GM18508 (cell line): ENCODE data around the gene UBE2K.
"Not testable (repeated sequence)": the region's sequence is repeated elsewhere in the genome, so short reads cannot be mapped to it uniquely, and the experiment has no call there.

Experiments
- ATAC-seq: cut with Tn5 transposase; IDR thresholded peaks from one replicate; pipeline ENCODE4 v1.9.1; 2021; ENCODE audit warnings: moderate number of reproducible peaks; ENCODE audit not compliant: insufficient read depth, unreplicated experiment

The UBE2K gene

DNA sequence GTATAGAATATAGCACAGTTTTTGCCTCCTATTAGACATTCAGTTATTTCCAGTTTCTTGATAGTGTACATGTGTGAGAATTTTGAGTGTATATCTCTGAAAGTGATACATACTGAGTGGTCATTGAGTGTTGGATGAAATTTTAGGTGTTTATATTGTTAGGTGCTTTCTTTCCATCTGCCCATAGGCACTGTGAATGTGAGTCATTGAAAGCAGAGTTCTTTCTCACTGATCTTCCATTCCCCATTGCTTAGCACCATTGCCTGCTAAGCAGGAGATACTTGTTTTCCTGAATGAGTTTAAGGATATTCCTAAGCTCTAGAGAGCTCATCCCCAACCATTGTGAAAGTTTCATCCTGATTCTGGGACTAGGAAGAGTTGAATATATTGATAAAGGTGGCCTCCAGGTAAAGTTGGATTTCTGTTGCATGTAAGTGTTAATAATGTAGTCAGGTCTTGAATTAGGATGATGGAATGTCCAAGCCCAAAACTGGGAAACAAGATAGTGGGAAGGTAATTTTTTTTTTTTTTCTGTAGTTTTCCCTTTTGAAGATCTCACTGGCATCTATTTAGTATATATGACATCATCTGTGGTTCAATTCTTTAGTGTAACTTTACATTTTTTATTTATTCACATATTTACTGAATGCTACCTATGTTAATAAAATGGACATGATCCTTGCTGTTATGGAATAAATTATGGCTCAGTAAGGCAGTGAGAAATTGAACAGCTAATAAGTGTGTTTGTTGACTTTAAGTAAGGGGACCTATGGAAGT, 22.1 kb downstream of the UBE2K start:
- ATAC-seq: no peak

GRCh38 chr4:39721273-39721672, 23.3 kb downstream of the UBE2K start:
- not testable (repeated sequence) for ATAC-seq

- ATAC-seq: no peak
Measured at GRCh38 chr4:39721788-39722187, 23.9 kb downstream of the UBE2K start.

- no peak for ATAC-seq
Measured at GRCh38 chr4:39729557-39729956, 31.6 kb downstream of the UBE2K start.

- no peak for ATAC-seq
Measured at GRCh38 chr4:39730072-39730471, 32.1 kb downstream of the UBE2K start.

- ATAC-seq: no peak
Measured at GRCh38 chr4:39731908-39732307, 34.0 kb downstream of the UBE2K start.

DNA sequence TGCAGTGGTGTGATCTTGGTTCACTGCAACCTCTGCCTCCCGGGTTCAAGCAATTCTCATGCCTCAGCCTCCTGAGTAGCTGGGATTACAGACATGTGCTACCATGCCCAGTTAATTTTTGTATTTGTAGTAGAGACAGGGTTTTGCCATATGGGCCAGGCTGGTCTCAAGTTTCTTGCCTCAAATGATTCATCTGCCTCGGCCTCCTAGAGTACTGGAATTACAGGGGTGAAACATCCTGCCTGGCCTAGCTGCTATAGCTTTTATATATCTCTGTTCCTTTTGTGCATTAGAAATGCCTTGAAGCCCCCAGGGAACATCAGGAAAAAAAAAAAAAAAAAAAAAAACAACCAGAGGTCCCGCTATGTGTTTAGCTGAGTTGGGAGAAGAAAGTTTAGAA, 34.8 kb downstream of the UBE2K start:
- ATAC-seq: no peak

DNA sequence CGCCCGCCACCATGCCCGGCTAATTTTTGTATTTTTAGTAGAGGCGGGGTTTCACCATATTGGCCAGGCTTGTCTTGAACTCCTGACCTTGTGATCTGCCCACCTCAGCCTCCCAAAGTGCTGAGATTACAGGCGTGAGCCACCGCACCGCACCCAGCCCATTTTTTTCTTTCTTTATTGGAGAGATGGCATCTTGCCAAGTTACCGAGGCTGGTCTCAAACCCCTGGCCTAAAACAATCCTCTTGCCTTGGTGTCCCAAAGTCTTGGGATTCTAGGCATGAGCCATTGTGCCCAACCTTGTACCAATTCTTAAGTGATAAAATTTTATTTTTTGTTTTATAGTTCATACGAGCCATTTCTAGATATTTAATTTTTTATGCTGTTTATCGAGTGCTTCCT, 41.7 kb downstream of the UBE2K start:
- ATAC-seq: not testable (repeated sequence)

DNA sequence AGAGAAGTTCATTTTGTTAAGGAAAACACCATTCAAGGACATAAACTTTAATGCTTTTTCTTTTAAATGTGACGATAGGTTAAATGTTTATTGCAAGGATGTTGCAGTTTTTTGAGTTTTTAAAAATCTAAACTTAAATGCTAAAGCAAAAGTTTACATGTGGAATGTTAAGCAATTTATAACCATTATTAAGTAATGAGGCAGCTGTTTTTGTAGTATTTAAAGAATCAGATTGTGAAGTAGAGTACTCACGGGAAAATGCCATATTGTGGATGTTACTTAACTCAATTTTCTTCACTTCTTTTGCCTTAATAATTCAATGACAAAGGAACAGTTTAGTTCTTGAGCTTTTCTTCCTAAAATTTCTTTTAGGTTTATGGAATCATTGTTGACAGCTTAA, 43.5 kb downstream of the UBE2K start:
- no peak for ATAC-seq

DNA sequence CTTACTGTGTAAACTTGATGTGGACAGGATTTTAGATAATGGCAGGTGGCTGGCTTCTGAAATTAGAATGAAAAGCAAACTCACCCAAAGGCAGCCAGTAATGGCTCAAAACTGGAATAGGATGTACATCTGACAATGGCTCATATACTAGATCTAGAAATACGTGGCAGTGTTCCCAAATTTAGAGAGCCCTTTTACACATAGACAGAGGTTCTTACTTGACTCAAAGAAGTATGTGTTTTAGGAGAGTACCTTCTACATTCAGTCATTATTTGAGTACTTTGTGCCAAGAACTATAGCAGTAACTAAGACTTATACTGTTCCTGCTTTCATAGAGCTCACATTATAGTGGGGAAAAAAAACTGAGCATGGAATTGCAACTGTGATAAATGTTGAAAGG, 48.0 kb downstream of the UBE2K start:
- ATAC-seq: no peak

DNA sequence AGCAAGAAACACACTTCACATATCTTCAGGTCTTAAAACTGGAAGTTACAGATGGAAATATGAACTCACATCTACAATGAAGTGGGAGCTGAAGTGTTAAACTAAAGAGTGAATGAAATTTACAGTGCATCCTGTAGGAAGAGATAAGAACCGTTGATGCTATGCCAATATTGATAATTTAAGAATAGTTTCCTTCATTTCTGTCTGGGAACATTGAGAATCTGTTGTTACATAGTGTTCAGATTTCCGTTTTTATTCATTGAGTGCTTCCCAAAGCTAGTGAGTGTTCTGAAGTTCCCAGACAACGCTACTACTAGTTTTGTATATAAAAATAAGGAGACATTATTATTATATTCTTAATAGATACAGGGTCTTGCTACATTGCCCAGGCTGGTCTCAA, 52.3 kb downstream of the UBE2K start:
- ATAC-seq: no peak

DNA sequence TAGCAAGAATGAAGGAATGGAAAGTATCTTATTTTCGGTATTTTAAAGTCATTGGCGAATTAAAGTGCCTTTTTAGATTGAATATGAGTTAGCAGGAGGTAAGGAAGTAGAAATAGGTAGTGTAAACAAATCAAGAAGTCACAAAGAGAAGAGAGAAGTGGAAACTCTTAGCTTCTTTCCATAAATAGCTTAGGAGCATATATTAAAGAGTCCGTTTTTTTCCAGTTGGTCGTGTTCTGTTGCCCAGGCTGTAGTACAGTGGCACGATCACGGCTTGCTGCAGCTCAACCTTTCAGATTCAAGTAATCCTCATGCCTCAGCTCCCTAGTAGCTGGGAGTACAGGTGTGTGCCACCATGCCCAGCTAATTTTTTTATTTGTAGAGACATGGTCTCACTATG, 56.4 kb downstream of the UBE2K start:
- ATAC-seq: no peak

DNA sequence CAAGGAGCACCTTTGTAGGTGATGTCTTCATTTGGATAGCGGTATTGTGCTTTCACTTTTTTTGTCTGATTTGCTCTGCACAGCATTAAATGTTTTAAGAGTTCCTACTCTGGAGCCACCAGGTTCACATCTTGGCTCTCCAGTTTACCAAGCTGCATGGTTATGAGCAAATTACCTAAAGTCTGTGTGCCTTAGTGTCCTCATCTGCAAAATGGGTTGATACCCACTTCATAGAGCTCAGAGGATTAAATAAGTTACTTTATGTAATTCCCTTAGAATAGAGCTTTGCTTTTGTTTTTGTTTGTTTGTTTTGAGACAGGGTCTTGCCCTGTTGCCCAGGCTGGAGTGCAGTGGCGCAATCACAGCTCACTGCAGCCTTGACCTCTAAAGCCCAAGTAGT, 58.2 kb downstream of the UBE2K start:
- ATAC-seq: no peak

DNA sequence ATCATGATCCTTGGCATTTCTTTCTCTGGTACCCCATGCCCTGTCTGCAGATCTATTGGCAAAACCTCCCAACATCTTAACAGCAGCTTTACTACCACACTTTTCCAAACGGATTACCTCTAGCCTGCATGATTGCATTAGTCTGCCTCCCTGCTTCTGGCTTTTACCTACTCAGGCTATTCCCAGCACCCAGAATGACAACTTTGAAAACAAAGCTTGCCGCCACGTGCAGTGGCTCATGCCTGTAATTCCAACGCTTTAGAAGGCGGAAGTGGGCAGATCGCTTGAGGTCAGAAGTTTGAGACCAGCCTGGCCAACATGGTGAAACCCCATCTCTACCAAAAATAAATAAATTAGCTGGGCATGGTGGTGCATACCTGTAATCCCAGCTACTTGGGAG, 60.2 kb downstream of the UBE2K start:
- no peak for ATAC-seq

DNA sequence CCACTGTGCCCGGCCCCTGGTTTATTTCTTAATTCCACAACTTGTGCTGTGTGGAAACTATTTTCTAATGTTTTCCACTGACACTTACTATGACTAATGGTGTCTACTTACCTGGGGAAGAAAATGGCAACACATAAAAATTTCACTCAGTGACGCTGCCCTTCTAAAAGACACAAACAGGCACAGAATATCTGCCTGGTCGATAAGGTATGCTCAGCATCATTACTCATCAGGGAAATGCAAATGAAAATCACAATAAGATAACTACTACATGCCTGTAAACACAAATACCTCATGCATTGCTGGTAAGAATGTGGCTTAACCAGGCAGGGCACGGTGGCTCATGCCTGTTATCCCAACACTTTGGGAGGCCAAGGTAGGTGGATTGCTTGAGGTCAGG, 61.6 kb downstream of the UBE2K start:
- no peak for ATAC-seq

GRCh38 chr4:39761005-39761667, 63.2 kb downstream of the UBE2K start:
- no peak for ATAC-seq

- ATAC-seq: peak; percentile 42
Measured at GRCh38 chr4:39763714-39764572, 66.0 kb downstream of the UBE2K start.

- ATAC-seq: no peak
Measured at GRCh38 chr4:39770005-39770404, 72.1 kb downstream of the UBE2K start.

DNA sequence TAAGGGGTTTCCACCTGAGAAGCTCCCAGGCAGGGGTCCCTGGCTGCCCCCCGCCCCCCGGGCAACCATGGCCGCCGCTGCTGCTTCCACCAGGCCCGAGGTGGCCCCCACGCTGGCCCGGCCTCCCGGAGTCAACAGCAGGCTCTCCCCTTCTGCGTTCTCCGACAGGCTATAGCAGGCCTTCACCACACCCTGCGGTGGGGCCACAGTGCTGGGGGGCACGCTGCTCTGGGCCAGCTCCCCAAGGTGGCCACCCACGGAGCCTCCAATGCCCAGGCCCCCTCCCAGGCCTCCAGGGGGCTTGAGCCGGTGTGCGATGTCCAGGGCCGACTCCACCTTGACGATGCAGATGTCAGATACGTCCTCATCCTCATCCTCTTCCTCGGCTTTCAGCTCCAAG, 72.5 kb downstream of the UBE2K start:
- ATAC-seq: no peak

DNA sequence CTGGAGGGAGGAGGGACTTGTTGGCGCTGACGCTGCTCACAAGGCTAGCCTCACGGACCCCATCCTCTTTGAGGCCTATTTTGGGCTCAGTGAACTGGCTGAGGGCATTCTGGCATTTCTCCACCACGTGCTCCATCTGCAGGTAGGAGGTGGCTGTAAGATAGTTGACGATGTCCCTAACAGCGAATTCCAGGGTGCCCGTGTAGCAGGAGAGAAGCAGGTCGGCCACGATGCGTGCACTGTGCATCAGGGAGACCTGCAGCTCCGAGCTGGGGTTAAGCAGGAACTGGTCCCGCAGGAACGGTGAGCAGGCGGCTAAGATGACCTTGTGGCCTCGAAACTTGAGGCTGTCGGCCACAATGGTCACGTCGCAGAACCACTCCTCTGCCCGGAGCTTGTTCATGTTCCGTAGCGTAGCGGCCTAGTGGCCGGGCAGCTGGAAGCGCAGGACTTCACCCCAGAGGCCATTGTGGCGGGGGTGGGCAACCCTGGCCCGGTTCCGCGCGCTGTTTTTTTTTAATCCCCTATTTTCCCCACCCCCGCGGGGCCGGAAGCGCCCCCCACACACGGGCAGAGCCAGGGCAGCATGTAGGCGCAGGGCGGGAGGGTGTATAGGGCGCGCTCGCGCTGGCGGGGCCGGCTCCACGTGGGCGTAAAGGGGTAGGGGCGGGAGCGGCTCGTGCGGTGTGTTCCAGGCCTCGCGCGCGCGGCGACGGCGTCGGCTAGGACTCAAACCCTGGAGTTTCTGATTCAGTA, 73.2 kb downstream of the UBE2K start:
- no peak for ATAC-seq
